Measurements from ENCODE around the gene ZNF2. TPM values are rescaled to one million over a fixed set of nuclear protein-coding genes. Genes with fewer than 3 reads are reported as not detected.

The ZNF2 gene
- total and polyA plus RNA-seq, 2 donors (not counting 1 experiment from before 2014, with no cell fraction given), result 2.9 to 7.2 TPM

DNA sequence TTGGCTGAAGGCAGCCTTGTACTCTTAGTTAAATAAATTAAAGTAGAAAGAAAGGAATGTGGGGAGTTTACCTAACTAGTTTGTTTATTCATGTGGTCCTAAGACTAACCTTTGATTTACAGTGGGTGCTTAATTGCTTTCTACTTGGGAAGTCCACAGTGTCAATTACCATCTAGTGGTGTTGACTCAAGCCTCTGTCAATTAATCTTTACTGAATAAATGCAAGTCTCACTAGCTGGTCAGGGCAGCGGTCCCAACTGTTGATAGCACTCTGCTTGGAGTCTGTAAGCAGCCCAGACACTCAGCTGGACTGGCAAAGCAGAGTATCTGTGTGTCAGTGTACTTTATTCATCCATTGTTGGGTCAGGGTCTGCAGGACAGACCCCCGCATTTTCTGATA lies 21.8 kb upstream of the ZNF2 start:
- Histone ChIP-seq H4K20me1 (ENCODE audit: control insufficient read depth, insufficient read depth, low read length, poor library complexity, severe bottlenecking) (no peaks in the 10 kb centered on the region), H3K79me2 (ENCODE audit: control insufficient read depth, insufficient read depth, low read length) (no peaks in the 10 kb centered on the region), H3K36me3 (replicated peaks in 1 of 2; ENCODE audit: control extremely low read depth in 1 of 2, control insufficient read depth in 1 of 2, extremely low read depth in 1 of 2, insufficient read depth in 2 of 2, low read length in 1 of 2) (no peaks in the 10 kb centered on the region), H3K4me2 (replicated peaks; ENCODE audit: low read depth, low read length, poor library complexity, severe bottlenecking) (no peak overlapping the region), H3K4me3 (ENCODE audit: control extremely low read depth in 1 of 5, extremely low read depth in 1 of 5, insufficient read depth in 1 of 5, low read depth in 2 of 5, low read length in 4 of 5) (no peak overlapping the region), H3K4me1 (ENCODE audit: control insufficient read depth in 2 of 2, insufficient read depth in 2 of 2, low read length in 2 of 2) (no peaks in the 10 kb centered on the region), H3K9ac (ENCODE audit: low read length) (no peak overlapping the region), H3K27me3 (replicated peaks in 1 of 4; ENCODE audit: control extremely low read depth in 1 of 4, control insufficient read depth in 3 of 4, insufficient read depth in 4 of 4, low read length in 3 of 4) (no peaks in the 10 kb centered on the region), H3K9me3 (ENCODE audit: control extremely low read depth in 1 of 3, control insufficient read depth in 2 of 3, insufficient read depth in 1 of 3, low read length in 2 of 3) (peaks cover 10 to 80% (median 53%) of the 10 kb centered on the region in 3 donors), H2AFZ (ENCODE audit: insufficient read depth, low read depth, low read length, poor library complexity, severe bottlenecking) (no peak overlapping the region), H3K27ac (ENCODE audit: low read length in 2 of 2) (no peak overlapping the region)
- H3K9me3 Mint-ChIP-seq (ENCODE audit: insufficient read depth), result peaks cover 31% of the 10 kb centered on the region
- ATAC-seq (ENCODE audit: low read depth) (no peak), DNase-seq (no peak)
- no peak overlapping the region for H3K27ac Mint-ChIP-seq
- 95% methylated on average over 2 of the region's 2 CpGs for WGBS (ENCODE audit: insufficient coverage)
- no peak overlapping the region for H3K4me3 Mint-ChIP-seq
- CTCF ChIA-PET, result no interaction called here
- H3K4me1 Mint-ChIP-seq, result no peaks in the 10 kb centered on the region
- POLR2A ChIA-PET, result no interaction called here
- intact Hi-C loops (cut with micrococcal nuclease), result no loop called here
- TF ChIP-seq, protein P1, sequence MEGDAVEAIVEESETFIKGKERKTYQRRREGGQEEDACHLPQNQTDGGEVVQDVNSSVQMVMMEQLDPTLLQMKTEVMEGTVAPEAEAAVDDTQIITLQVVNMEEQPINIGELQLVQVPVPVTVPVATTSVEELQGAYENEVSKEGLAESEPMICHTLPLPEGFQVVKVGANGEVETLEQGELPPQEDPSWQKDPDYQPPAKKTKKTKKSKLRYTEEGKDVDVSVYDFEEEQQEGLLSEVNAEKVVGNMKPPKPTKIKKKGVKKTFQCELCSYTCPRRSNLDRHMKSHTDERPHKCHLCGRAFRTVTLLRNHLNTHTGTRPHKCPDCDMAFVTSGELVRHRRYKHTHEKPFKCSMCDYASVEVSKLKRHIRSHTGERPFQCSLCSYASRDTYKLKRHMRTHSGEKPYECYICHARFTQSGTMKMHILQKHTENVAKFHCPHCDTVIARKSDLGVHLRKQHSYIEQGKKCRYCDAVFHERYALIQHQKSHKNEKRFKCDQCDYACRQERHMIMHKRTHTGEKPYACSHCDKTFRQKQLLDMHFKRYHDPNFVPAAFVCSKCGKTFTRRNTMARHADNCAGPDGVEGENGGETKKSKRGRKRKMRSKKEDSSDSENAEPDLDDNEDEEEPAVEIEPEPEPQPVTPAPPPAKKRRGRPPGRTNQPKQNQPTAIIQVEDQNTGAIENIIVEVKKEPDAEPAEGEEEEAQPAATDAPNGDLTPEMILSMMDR (IDR thresholded peaks at IDR 0.05), result no peak
- TF ChIP-seq EZH2 (IDR thresholded peaks at IDR 0.05; ENCODE audit: borderline replicate concordance, insufficient read depth, low read depth, low read length, poor library complexity, severe bottlenecking), result no peak
- H3K27me3 Mint-ChIP-seq, result no peaks in the 10 kb centered on the region

GRCh38 chr2:95149397-95149984 lies 16.1 kb upstream of the ZNF2 start:
- WGBS (ENCODE audit: insufficient coverage), result 80% methylated on average over 1 of the region's 6 CpGs
- H3K9me3 ChIP-seq (ENCODE audit: control extremely low read depth in 1 of 3, control insufficient read depth in 2 of 3, insufficient read depth in 1 of 3, low read length in 2 of 3), result peaks cover 14 to 80% (median 50%) of the 10 kb centered on the region in 3 donors
- H3K27me3 ChIP-seq (replicated peaks in 1 of 4; ENCODE audit: control extremely low read depth in 1 of 4, control insufficient read depth in 3 of 4, insufficient read depth in 4 of 4, low read length in 3 of 4), result no peaks in the 10 kb centered on the region
- no peak overlapping the region for H3K9ac ChIP-seq (ENCODE audit: low read length)
- no peaks in the 10 kb centered on the region for H4K20me1 ChIP-seq (ENCODE audit: control insufficient read depth, insufficient read depth, low read length, poor library complexity, severe bottlenecking)
- H2AFZ ChIP-seq (ENCODE audit: insufficient read depth, low read depth, low read length, poor library complexity, severe bottlenecking), result no peak overlapping the region
- H3K4me2 ChIP-seq (replicated peaks; ENCODE audit: low read depth, low read length, poor library complexity, severe bottlenecking), result no peak overlapping the region
- POLR2A ChIA-PET, result no interaction called here
- intact Hi-C loops (cut with micrococcal nuclease), result no loop called here
- DNase-seq (no peak), ATAC-seq (ENCODE audit: low read depth) (no peak)
- no peaks in the 10 kb centered on the region for H3K4me1 Mint-ChIP-seq
- H3K79me2 ChIP-seq (ENCODE audit: control insufficient read depth, insufficient read depth, low read length), result no peaks in the 10 kb centered on the region
- no peak overlapping the region for H3K4me3 ChIP-seq (ENCODE audit: control extremely low read depth in 1 of 5, extremely low read depth in 1 of 5, insufficient read depth in 1 of 5, low read depth in 2 of 5, low read length in 4 of 5)
- no peak overlapping the region for H3K27ac Mint-ChIP-seq
- peaks cover 6 to 27% of the 10 kb centered on the region in 2 experiments for H3K36me3 ChIP-seq (replicated peaks in 1 of 2; ENCODE audit: control extremely low read depth in 1 of 2, control insufficient read depth in 1 of 2, extremely low read depth in 1 of 2, insufficient read depth in 2 of 2, low read length in 1 of 2)
- peaks cover 34% of the 10 kb centered on the region for H3K9me3 Mint-ChIP-seq (ENCODE audit: insufficient read depth)
- no peak overlapping the region for H3K4me3 Mint-ChIP-seq
- H3K4me1 ChIP-seq (ENCODE audit: control insufficient read depth in 2 of 2, insufficient read depth in 2 of 2, low read length in 2 of 2), result no peaks in the 10 kb centered on the region
- TF ChIP-seq, protein P1 (IDR thresholded peaks at IDR 0.05), result no peak
- no peak for TF ChIP-seq EZH2 (IDR thresholded peaks at IDR 0.05; ENCODE audit: borderline replicate concordance, insufficient read depth, low read depth, low read length, poor library complexity, severe bottlenecking)
- H3K27ac ChIP-seq (ENCODE audit: low read length in 2 of 2), result no peak overlapping the region
- CTCF ChIA-PET, result no interaction called here
- no peaks in the 10 kb centered on the region for H3K27me3 Mint-ChIP-seq

Measured in B cell (primary cell).